NCI-H460 (cell line): ENCODE measurements around the gene HS3ST3B1. TPM values are rescaled to one million over a fixed set of nuclear protein-coding genes. Genes with fewer than 3 reads are reported as not detected.

Experiments used
- DNase-seq: peaks from one replicate; pipeline ENCODE4 v3.0.0-alpha.2; 2016; ENCODE audit warnings: low read depth; ENCODE audit errors: extremely low read depth
- polyA plus RNA-seq: library from polyadenylated mRNA; depleted of rRNA; stranded (reverse); fragments of >200 nt; gene quantifications from 2 replicates; pipeline ENCODE4 v1.2.3, GENCODE V29; 2014; cell fraction: nucleus; rRNA removed
- total RNA-seq: library from RNA; depleted of rRNA; stranded (reverse); fragments of >200 nt; shearing (Covaris generic); gene quantifications from 2 replicates; pipeline ENCODE4 v1.2.3, GENCODE V29; 2014; rRNA removed

The HS3ST3B1 gene
- 10.8 and 11.5 TPM in 2 replicates for total RNA-seq
- 11.6 and 13.3 TPM in 2 replicates for polyA plus RNA-seq

DNA sequence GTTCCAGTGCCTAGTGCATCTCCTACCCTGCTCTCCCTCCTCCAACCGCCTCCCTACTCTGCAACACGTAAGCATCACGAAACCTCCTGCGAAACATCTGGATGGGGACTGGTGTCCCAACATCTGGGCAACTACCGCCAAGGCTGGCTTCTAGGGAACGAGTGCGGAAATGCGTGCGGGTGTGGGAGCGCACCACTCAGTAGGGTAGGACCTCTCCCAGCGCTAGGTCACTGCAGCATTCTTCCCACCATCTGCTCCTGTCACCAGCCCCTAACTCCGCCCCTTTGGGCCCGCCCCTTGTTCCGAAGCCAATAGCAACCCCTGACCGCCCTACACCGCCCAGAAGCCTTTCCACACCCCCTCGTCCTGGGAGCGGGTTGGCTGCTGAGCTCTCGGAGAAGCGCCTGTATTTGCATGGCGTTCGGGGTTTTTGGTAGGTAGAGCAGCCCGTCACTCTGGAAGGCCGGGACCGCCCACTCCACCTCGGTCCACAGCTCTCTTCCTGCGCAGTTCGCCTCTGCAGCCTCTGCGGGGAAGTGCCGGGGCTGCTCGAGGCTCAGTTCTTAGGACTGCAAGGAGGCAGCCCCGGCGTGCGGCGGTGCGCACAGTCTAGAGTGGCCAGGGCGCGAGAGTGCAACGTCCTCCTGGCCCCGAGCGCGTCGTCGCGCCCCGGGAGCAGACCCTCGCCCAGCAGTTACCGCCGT, at the start of gene HS3ST3B1:
Gene HS3ST3B1, plus strand, starts transcription at position 507 of the 704 bp plus-strand sequence. CDS start 438 bp downstream, outside the sequence.
- peak; percentile 99 for DNase-seq

- DNase-seq = no peak
Observed at GRCh38 chr17:14261406-14261805, 39.5 kb upstream of the HS3ST3B1 start.

GRCh38 chr17:14268264-14268663, 32.6 kb upstream of the HS3ST3B1 start:
- DNase-seq = no peak

- DNase-seq = no peak
Observed at GRCh38 chr17:14269473-14269872, 31.4 kb upstream of the HS3ST3B1 start.

DNA sequence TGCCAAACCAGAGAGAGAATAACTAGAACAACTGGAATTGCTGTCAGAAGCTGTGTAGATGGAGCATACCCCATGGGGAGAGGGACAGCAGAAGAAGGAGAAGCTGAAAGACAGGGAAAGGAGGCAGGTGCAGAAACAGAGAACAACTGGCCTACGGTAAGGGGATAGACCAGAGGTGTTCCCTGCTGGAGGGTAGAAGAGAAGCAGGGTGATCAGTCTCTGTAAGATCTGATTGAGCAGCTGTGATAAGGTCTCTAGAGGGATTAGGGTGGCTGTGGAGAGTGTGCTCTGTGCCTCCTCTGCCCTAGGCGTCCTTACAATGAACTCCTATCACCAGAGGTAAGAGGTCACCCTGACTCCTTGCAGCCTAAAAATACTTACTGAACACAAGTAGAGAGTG, 30.4 kb upstream of the HS3ST3B1 start:
- no peak for DNase-seq

DNA sequence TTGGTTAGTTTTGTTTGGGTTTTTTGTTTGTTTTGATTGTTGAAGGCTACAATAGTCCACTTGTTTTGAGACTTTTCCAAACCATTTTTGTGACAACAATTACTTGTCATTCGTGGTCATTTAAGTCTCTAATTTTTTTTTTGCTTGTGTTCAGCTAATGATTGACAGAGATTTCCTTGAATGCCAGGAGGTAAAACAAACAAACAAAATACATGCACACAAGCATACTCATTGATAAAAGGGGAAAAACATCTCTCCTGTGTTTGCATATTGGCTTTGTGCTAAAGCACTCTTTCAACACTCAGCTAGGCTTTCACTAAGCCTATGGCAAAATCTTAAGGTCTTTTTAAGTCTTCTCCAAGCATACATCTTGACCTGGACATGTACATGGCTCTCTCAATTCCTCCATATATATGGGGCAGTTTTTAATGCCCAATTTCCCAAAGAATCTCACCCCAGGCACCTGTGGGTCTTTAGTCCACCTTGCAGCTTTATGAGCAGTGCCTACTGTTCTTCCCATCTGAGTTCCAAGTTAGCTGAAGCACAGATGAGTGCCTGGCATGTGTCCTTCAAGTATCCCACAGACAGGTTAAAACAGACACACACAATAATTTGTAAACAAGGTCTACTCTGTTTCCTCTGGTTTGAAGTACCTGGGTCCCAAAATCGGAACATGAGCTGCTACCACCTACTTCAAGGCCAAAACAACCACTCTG, 24.2 kb upstream of the HS3ST3B1 start:
- DNase-seq = no peak

GRCh38 chr17:14281530-14281929, 19.4 kb upstream of the HS3ST3B1 start:
- DNase-seq = no peak

- no peak for DNase-seq
Observed at GRCh38 chr17:14282726-14283125, 18.2 kb upstream of the HS3ST3B1 start.

DNA sequence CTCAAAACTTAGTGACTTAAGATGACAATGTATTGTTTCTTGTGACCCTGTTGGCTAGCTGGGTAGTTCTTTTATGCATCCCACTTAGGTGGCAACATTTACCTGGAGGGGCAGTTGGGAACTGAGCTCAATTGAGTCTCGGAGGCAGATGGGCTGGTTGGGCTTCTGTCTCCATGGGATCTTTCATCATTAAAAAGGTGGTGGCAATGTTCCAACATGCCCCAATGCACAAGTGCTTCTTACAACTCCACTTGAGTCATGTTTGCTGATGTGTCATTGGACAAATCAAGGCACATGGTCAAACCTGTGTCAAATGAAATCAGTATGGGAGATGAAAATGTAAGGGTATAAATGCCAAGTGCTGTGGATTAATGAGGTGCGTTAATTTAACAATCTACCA, 11.7 kb upstream of the HS3ST3B1 start:
- no peak for DNase-seq

- DNase-seq = no peak
Observed at GRCh38 chr17:14294876-14295275, 6.0 kb upstream of the HS3ST3B1 start.

- DNase-seq = no peak
Observed at GRCh38 chr17:14295676-14296075, 5.2 kb upstream of the HS3ST3B1 start.

GRCh38 chr17:14296166-14296910, 4.5 kb upstream of the HS3ST3B1 start:
- DNase-seq = no peak

DNA sequence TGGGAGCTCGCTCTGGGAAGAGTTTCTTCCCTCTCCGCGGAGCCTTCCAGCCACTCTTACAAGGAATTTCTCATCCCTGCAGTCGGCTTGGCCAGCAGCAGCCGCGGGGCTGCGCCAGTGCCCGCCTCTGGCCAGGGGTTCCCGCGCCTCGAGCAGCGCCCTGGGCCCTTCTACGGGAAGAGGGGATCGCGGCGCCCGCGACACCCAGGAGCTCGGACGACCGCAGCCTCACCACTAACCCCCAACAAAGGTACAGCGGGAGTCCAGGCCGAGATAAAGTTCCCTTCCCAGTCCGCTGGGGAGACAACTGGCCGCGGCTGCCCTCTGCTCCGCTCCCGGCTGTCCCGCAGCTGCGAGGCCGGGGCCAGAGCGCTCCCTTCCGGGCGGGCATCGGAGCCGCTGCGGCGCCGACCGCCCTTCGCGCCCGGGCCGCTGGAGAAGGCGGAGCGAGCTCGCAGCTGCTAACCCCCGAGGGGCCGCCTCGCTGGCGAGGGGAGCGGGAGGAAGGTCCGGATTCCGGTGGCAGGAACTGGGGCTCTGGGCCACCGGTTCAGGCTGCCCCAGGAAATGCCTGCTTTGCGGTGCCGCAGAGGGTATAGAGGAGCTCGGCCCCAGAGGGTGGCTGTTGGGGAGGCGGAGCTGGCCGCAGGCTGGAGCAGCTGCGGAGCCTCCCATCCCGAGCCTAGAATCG, 3.6 kb upstream of the HS3ST3B1 start:
- DNase-seq = no peak

DNA sequence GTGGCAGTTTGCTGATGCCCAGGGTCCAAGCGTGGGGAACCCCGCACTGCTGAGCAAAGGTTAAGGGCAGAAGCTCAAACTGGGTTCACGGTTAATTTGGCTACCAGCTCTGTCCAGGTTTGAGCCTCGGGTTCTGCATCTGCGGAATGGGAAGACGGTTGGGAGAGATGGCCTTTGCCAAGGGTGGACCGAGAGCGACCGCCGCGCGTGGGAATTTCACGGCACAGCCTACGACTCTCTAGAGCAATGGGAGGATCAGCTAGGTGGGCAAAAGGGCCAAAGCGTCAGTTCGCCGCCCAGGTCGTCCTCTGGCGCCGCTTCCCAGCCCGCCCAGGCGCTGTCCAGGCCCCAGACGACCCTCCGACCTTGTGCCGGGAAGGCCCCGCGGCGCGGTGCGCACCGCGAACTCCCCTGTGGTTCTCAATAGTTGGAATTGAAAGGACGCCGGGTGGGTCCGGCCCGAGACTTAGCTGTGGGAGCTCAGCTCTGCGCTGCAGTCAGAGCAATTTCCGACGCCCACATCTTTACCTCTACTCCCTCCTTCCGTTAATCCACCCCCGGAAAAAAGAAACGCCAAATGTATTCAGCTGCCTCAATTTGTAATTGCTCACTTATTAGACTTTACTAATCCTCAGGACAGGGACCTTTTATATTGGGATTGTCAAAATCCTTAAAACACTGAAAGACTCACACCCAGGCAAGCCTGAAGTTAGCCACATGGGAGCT, 2.5 kb upstream of the HS3ST3B1 start:
- no peak for DNase-seq

DNA sequence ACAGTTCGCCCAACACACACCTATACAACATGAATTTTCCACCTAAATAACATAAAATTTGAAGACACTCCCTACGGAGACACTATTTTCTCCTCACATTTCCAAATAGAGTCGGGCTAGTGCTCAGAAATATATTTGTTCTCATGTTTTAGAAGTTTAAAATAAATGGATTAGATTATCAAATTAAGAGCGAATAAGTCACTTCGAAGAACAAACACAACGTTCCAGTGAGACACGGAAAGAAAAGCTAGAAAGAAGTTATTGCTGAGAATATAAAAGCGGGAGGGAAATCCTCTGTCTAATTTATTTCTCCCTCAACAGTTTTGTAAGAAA, 2.0 kb upstream of the HS3ST3B1 start:
- no peak for DNase-seq

GRCh38 chr17:14299280-14300141, 1.4 kb upstream of the HS3ST3B1 start:
- no peak for DNase-seq

DNA sequence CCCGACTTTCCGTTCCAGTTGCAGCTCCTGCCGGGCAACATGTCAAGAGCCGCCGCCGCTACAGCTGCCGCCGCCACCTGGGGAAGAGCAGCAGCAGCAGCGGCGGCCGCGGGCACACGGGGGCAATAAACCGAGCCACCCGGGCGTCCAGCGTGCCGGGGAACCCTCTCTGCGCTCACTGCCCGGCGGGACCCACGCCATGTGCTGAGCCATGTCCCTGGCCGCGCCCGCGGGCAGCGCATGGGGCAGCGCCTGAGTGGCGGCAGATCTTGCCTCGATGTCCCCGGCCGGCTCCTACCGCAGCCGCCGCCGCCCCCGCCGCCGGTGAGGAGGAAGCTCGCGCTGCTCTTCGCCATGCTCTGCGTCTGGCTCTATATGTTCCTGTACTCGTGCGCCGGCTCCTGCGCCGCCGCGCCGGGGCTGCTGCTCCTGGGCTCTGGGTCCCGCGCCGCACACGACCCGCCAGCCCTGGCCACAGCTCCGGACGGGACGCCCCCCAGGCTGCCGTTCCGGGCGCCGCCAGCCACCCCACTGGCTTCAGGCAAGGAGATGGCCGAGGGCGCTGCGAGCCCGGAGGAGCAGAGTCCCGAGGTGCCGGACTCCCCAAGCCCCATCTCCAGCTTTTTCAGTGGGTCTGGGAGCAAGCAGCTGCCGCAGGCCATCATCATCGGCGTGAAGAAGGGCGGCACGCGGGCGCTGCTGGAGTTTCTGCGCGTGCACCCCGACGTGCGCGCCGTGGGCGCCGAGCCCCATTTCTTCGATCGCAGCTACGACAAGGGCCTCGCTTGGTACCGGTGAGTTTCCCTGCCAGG, 604 bp downstream of the HS3ST3B1 start:
- no peak for DNase-seq

DNA sequence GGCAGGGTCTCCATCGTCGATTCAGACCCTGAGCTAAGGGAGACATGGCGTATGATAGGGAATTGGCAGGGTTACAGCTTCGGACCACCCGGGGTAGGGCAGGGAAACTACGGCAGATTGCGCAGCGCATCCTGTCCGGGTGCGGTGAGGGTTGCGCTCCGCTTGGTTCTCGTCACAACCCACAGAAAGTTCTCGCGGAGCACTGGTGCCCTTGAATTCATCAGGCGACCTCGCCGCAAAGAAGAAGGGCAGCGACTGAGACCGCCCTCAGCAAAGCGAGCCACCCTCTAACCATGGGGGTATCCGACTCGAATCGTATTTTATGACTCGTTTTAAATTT, 1.2 kb downstream of the HS3ST3B1 start:
- no peak for DNase-seq
